ENCODE measurements around the gene PNISR.

PNISR gene

DNA sequence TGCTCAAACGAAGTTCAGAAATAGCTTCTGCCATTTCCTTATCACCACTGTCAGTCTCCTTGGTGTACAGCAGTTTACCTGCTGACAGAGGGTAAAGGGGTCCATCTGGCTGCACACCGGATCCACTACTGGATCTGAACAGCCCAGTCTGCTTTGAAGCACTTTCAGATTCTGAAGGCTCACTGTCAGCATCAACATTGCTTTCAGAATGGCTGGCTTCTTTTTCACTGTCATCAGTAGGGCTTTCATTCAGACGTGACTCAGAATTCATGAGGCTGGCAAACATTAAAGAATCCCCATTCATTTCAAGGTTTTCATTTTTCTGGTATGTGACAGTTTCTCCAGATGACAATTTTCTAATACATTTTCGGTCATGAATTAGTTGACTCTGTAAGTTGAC, 21.0 kb upstream of the PNISR start:
- Histone ChIP-seq H3K4me3 (ENCODE audit: control insufficient read depth in 1 of 7, extremely low read depth in 1 of 7, insufficient read depth in 4 of 7, low read depth in 2 of 7, low read length in 6 of 7) (no peak overlapping the region), H3K27ac (ENCODE audit: insufficient read depth in 1 of 2, low read depth in 1 of 2, low read length in 2 of 2, poor library complexity in 1 of 2, severe bottlenecking in 2 of 2) (no peak overlapping the region), H3K4me1 (ENCODE audit: control extremely low read depth in 1 of 4, control insufficient read depth in 4 of 4, insufficient read depth in 4 of 4, low read length in 3 of 4) (no peaks in the 10 kb centered on the region), H3K9me3 (ENCODE audit: control extremely low read depth in 1 of 5, control insufficient read depth in 4 of 5, insufficient read depth in 2 of 5, low read depth in 1 of 5, low read length in 4 of 5) (peaks cover 0 to 2% (median 0%) of the 10 kb centered on the region in 5 experiments), H3K27me3 (replicated peaks in 2 of 5; ENCODE audit: control insufficient read depth in 4 of 5, insufficient read depth in 5 of 5, low read length in 4 of 5) (no peaks in the 10 kb centered on the region), H3K36me3 (ENCODE audit: control insufficient read depth in 4 of 4, insufficient read depth in 4 of 4, low read length in 3 of 4) (peaks cover 0 to 15% (median 5%) of the 10 kb centered on the region in 4 experiments)
- ChIA-PET CTCF (no interaction called here), POLR2A (no interaction called here)
- no peak for DNase-seq
- WGBS (ENCODE audit: insufficient coverage): 91% methylated on average over 3 of the region's 4 CpGs

- CTCF ChIA-PET: interaction anchor here (0.8 to 2.0 kb wide), 5 partner anchors 9 to 311 kb away, joined by 3 to 7 read pairs (median 3); partner anchors contain the start of gene PNISR
- POLR2A ChIA-PET: no interaction called here
Measured at GRCh38 chr6:99434702-99435530, 9.8 kb upstream of the PNISR start.

GRCh38 chr6:99432877-99433276, 7.8 kb upstream of the PNISR start:
- WGBS (ENCODE audit: insufficient coverage): 92% methylated on average over 1 of the region's 2 CpGs
- no peaks in the 10 kb centered on the region for H3K27me3 ChIP-seq (replicated peaks in 2 of 5; ENCODE audit: control insufficient read depth in 4 of 5, insufficient read depth in 5 of 5, low read length in 4 of 5)
- H3K4me1 ChIP-seq (ENCODE audit: control extremely low read depth in 1 of 4, control insufficient read depth in 4 of 4, insufficient read depth in 4 of 4, low read length in 3 of 4): no peaks in the 10 kb centered on the region
- H3K9me3 ChIP-seq (ENCODE audit: control extremely low read depth in 1 of 5, control insufficient read depth in 4 of 5, insufficient read depth in 2 of 5, low read depth in 1 of 5, low read length in 4 of 5): no peaks in the 10 kb centered on the region
- no peak overlapping the region for H3K4me3 ChIP-seq (ENCODE audit: control insufficient read depth in 1 of 7, extremely low read depth in 1 of 7, insufficient read depth in 4 of 7, low read depth in 2 of 7, low read length in 6 of 7)
- ChIA-PET CTCF (interaction anchor here (0.7 to 2.0 kb wide), 3 partner anchors 9 to 94 kb away, joined by 3 to 6 read pairs (median 3); no protein-coding TSS in a partner anchor), POLR2A (no interaction called here)
- H3K27ac ChIP-seq (ENCODE audit: insufficient read depth in 1 of 2, low read depth in 1 of 2, low read length in 2 of 2, poor library complexity in 1 of 2, severe bottlenecking in 2 of 2): no peak overlapping the region
- H3K36me3 ChIP-seq (ENCODE audit: control insufficient read depth in 4 of 4, insufficient read depth in 4 of 4, low read length in 3 of 4): peaks cover 0 to 12% (median 5%) of the 10 kb centered on the region in 4 experiments
- no peak for DNase-seq

More at GRCh38 chr6:99434702-99435530, 9.8 kb upstream of the PNISR start:
- H3K9me3 ChIP-seq (ENCODE audit: control extremely low read depth in 1 of 5, control insufficient read depth in 4 of 5, insufficient read depth in 2 of 5, low read depth in 1 of 5, low read length in 4 of 5): no peaks in the 10 kb centered on the region
- H3K4me1 ChIP-seq (ENCODE audit: control extremely low read depth in 1 of 4, control insufficient read depth in 4 of 4, insufficient read depth in 4 of 4, low read length in 3 of 4): no peaks in the 10 kb centered on the region
- no CpG with 5 or more reads among the region's 3 CpGs for WGBS (ENCODE audit: insufficient coverage)
- H3K27me3 ChIP-seq (replicated peaks in 2 of 5; ENCODE audit: control insufficient read depth in 4 of 5, insufficient read depth in 5 of 5, low read length in 4 of 5): no peaks in the 10 kb centered on the region
- H3K36me3 ChIP-seq (ENCODE audit: control insufficient read depth in 4 of 4, insufficient read depth in 4 of 4, low read length in 3 of 4): peaks cover 0 to 14% (median 5%) of the 10 kb centered on the region in 4 experiments
- no peak overlapping the region for H3K4me3 ChIP-seq (ENCODE audit: control insufficient read depth in 1 of 7, extremely low read depth in 1 of 7, insufficient read depth in 4 of 7, low read depth in 2 of 7, low read length in 6 of 7)
- no peak overlapping the region for H3K27ac ChIP-seq (ENCODE audit: insufficient read depth in 1 of 2, low read depth in 1 of 2, low read length in 2 of 2, poor library complexity in 1 of 2, severe bottlenecking in 2 of 2)
- peak; percentile 29 to 61 (median 61) for DNase-seq

- POLR2A ChIA-PET: no interaction called here
- Histone ChIP-seq H3K27ac (ENCODE audit: insufficient read depth in 1 of 2, low read depth in 1 of 2, low read length in 2 of 2, poor library complexity in 1 of 2, severe bottlenecking in 2 of 2) (no peak overlapping the region), H3K27me3 (replicated peaks in 2 of 5; ENCODE audit: control insufficient read depth in 4 of 5, insufficient read depth in 5 of 5, low read length in 4 of 5) (no peaks in the 10 kb centered on the region), H3K4me1 (ENCODE audit: control extremely low read depth in 1 of 4, control insufficient read depth in 4 of 4, insufficient read depth in 4 of 4, low read length in 3 of 4) (peaks cover 0 to 8% (median 3%) of the 10 kb centered on the region in 4 experiments), H3K36me3 (ENCODE audit: control insufficient read depth in 4 of 4, insufficient read depth in 4 of 4, low read length in 3 of 4) (peaks cover 0 to 9% (median 4%) of the 10 kb centered on the region in 4 experiments), H3K4me3 (ENCODE audit: control insufficient read depth in 1 of 7, extremely low read depth in 1 of 7, insufficient read depth in 4 of 7, low read depth in 2 of 7, low read length in 6 of 7) (no peak overlapping the region), H3K9me3 (ENCODE audit: control extremely low read depth in 1 of 5, control insufficient read depth in 4 of 5, insufficient read depth in 2 of 5, low read depth in 1 of 5, low read length in 4 of 5) (no peaks in the 10 kb centered on the region)
- no peak for DNase-seq
- CTCF ChIA-PET: no interaction called here
- 100% methylated on average over 1 of the region's 2 CpGs for WGBS (ENCODE audit: insufficient coverage)
Measured at GRCh38 chr6:99431901-99432300, 6.8 kb upstream of the PNISR start.

GRCh38 chr6:99427988-99428387, 2.9 kb upstream of the PNISR start:
- Histone ChIP-seq H3K4me1 (ENCODE audit: control extremely low read depth in 1 of 4, control insufficient read depth in 4 of 4, insufficient read depth in 4 of 4, low read length in 3 of 4) (peaks cover 14 to 33% (median 26%) of the 10 kb centered on the region in 4 experiments), H3K27me3 (replicated peaks in 2 of 5; ENCODE audit: control insufficient read depth in 4 of 5, insufficient read depth in 5 of 5, low read length in 4 of 5) (no peaks in the 10 kb centered on the region), H3K9me3 (ENCODE audit: control extremely low read depth in 1 of 5, control insufficient read depth in 4 of 5, insufficient read depth in 2 of 5, low read depth in 1 of 5, low read length in 4 of 5) (no peaks in the 10 kb centered on the region), H3K4me3 (ENCODE audit: control insufficient read depth in 1 of 7, extremely low read depth in 1 of 7, insufficient read depth in 4 of 7, low read depth in 2 of 7, low read length in 6 of 7) (no peak overlapping the region), H3K27ac (ENCODE audit: insufficient read depth in 1 of 2, low read depth in 1 of 2, low read length in 2 of 2, poor library complexity in 1 of 2, severe bottlenecking in 2 of 2) (no peak overlapping the region), H3K36me3 (ENCODE audit: control insufficient read depth in 4 of 4, insufficient read depth in 4 of 4, low read length in 3 of 4) (peaks cover 5 to 16% (median 5%) of the 10 kb centered on the region in 4 experiments)
- ChIA-PET CTCF (interaction anchor here (1.3 kb wide), 1 partner anchor 17 kb away, joined by 3 read pairs; no protein-coding TSS in a partner anchor), POLR2A (no interaction called here)
- DNase-seq: no peak
- WGBS (ENCODE audit: insufficient coverage): 98% methylated on average over 3 of the region's 5 CpGs

DNA sequence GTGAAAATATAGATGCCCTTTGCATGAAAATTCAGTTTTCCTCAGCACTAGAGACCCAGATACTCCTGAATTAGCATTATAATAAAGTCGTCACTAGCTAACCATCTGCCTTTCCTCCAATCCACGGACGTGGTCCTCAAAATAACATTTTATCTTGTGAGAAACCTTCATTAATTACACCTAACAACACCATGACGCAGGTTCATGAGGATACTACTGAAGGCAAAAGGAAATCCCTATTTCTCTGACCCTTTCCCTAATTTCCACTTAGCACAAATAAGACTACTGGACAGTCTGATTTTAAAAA, 1.3 kb upstream of the PNISR start:
- Histone ChIP-seq H3K4me3 (ENCODE audit: control insufficient read depth in 1 of 7, extremely low read depth in 1 of 7, insufficient read depth in 4 of 7, low read depth in 2 of 7, low read length in 6 of 7) (peak overlapping the region in 6 of 7 experiments; percentile 81 to 99 (median 92)), H3K9me3 (ENCODE audit: control extremely low read depth in 1 of 5, control insufficient read depth in 4 of 5, insufficient read depth in 2 of 5, low read depth in 1 of 5, low read length in 4 of 5) (no peaks in the 10 kb centered on the region), H3K27me3 (replicated peaks in 2 of 5; ENCODE audit: control insufficient read depth in 4 of 5, insufficient read depth in 5 of 5, low read length in 4 of 5) (no peaks in the 10 kb centered on the region), H3K36me3 (ENCODE audit: control insufficient read depth in 4 of 4, insufficient read depth in 4 of 4, low read length in 3 of 4) (peaks cover 2 to 25% (median 5%) of the 10 kb centered on the region in 4 experiments), H3K4me1 (ENCODE audit: control extremely low read depth in 1 of 4, control insufficient read depth in 4 of 4, insufficient read depth in 4 of 4, low read length in 3 of 4) (peaks cover 15 to 38% (median 27%) of the 10 kb centered on the region in 4 experiments), H3K27ac (ENCODE audit: insufficient read depth in 1 of 2, low read depth in 1 of 2, low read length in 2 of 2, poor library complexity in 1 of 2, severe bottlenecking in 2 of 2) (peak overlapping the region in 1 of 2 experiments; percentile 98)
- DNase-seq: no peak
- POLR2A ChIA-PET: interaction anchor here (1.6 kb wide), 1 partner anchor 94 kb away, joined by 3 read pairs; no protein-coding TSS in a partner anchor
- 67% methylated on average over 4 of the region's 4 CpGs for WGBS (ENCODE audit: insufficient coverage)
- CTCF ChIA-PET: interaction anchor here (0.8 to 1.8 kb wide), 8 partner anchors 8 to 96 kb away, joined by 3 to 9 read pairs (median 4); no protein-coding TSS in a partner anchor
